ENCODE results near the gene TAS2R7.

DNA sequence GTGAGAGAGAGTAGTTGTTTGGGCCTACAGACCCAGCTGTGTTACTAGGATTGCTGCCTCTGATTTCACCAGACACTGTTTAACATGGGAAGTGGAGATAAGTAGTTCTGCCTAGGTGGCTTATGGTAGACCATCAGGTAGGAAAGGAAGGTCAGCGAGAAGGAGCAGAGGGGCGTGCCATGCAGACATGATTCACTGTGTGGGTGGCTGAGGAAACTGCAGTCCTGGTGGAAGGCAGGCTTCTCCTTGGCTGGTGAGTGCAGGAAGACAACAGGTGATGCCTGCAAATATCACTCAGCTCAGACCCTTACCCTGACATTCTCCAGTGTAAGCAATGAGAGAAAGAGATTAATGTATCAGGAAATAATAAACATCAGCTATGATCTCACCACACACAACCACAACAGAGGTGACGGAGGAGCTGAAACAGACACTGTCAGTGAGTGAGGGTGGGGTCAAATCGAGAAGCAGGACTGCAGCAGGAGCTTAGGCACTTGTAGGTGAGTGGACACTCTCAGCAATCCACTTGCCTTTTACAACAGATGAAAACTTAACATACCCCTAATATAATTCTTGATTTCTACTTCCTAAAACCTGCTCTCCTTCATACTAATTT lies 48.9 kb upstream of the TAS2R7 start:
- TF ChIP-seq CTCF (IDR thresholded peaks at IDR 0.05; ENCODE audit: low read depth, low read length) (no peak), EZH2phosphoT487 (IDR thresholded peaks at IDR 0.05; ENCODE audit: low read depth) (no peak)
